ENCODE data around the gene SMTNL1.
A peak's percentile ranks its signal among the peaks of the same experiment; 100 is the strongest.

Gene SMTNL1

GRCh38 chr11:57527056-57527631, 10.3 kb upstream of the SMTNL1 start:
- peak overlapping the region; percentile 12 for H3K9ac ChIP-seq (ENCODE audit: low read depth, low read length, poor library complexity, severe bottlenecking)
- H3K9me2 ChIP-seq (replicated peaks; ENCODE audit: low read depth, low read length), result no peaks in the 10 kb centered on the region
- H3K79me2 ChIP-seq (ENCODE audit: insufficient read depth, low read length), result peaks cover 25% of the 10 kb centered on the region
- H4K20me1 ChIP-seq (ENCODE audit: insufficient read depth, low read length, poor library complexity, severe bottlenecking), result peaks cover 6% of the 10 kb centered on the region
- peak; percentile 100 for TF ChIP-seq CTCF (conservative IDR thresholded peaks at IDR 0.05; ENCODE audit: low read length)
- TF ChIP-seq EZH2phosphoT487 (IDR thresholded peaks at IDR 0.05; ENCODE audit: borderline replicate concordance), result no peak
- no peak overlapping the region for H3K4me3 ChIP-seq (ENCODE audit: low read length, poor library complexity, severe bottlenecking)
- no peaks in the 10 kb centered on the region for H3K36me3 ChIP-seq (ENCODE audit: insufficient read depth, low read length)
- H2AFZ ChIP-seq (ENCODE audit: low read length), result no peak overlapping the region
- H3K9me3 ChIP-seq (ENCODE audit: insufficient read depth, low read depth, low read length), result no peaks in the 10 kb centered on the region
- H3K4me1 ChIP-seq (ENCODE audit: insufficient read depth, low read length, poor library complexity, severe bottlenecking), result peaks cover 34% of the 10 kb centered on the region
- H3K4me2 ChIP-seq (ENCODE audit: low read depth, low read length, poor library complexity, severe bottlenecking), result peak overlapping the region; percentile 14
- no peaks in the 10 kb centered on the region for H3K27me3 ChIP-seq (ENCODE audit: insufficient read depth, low read length, poor library complexity, severe bottlenecking)
- peaks cover 9% of the 10 kb centered on the region; the same call in 1 of the 2 replicates for H3F3A ChIP-seq (ENCODE audit: low read depth)

- Histone ChIP-seq H3K79me2 (ENCODE audit: insufficient read depth, low read length) (peaks cover 25% of the 10 kb centered on the region), H3K4me2 (ENCODE audit: low read depth, low read length, poor library complexity, severe bottlenecking) (peak overlapping the region; percentile 98), H3K36me3 (ENCODE audit: insufficient read depth, low read length) (no peaks in the 10 kb centered on the region), H3K4me1 (ENCODE audit: insufficient read depth, low read length, poor library complexity, severe bottlenecking) (peaks cover 34% of the 10 kb centered on the region), H3F3A (ENCODE audit: low read depth) (peaks cover 9% of the 10 kb centered on the region; the same call in 1 of the 2 replicates), H3K9ac (ENCODE audit: low read depth, low read length, poor library complexity, severe bottlenecking) (peak overlapping the region; percentile 98), H3K9me3 (ENCODE audit: insufficient read depth, low read depth, low read length) (no peaks in the 10 kb centered on the region), H3K9me2 (replicated peaks; ENCODE audit: low read depth, low read length) (no peaks in the 10 kb centered on the region), H2AFZ (ENCODE audit: low read length) (no peak overlapping the region), H4K20me1 (ENCODE audit: insufficient read depth, low read length, poor library complexity, severe bottlenecking) (peaks cover 6% of the 10 kb centered on the region), H3K27me3 (ENCODE audit: insufficient read depth, low read length, poor library complexity, severe bottlenecking) (no peaks in the 10 kb centered on the region), H3K4me3 (ENCODE audit: low read length, poor library complexity, severe bottlenecking) (peak overlapping the region; percentile 100)
- no peak for TF ChIP-seq CTCF (conservative IDR thresholded peaks at IDR 0.05; ENCODE audit: low read length)
- TF ChIP-seq EZH2phosphoT487 (IDR thresholded peaks at IDR 0.05; ENCODE audit: borderline replicate concordance), result no peak
Measured at GRCh38 chr11:57529012-57529411, 8.4 kb upstream of the SMTNL1 start.

- peaks cover 25% of the 10 kb centered on the region for H3K79me2 ChIP-seq (ENCODE audit: insufficient read depth, low read length)
- H3K4me3 ChIP-seq (ENCODE audit: low read length, poor library complexity, severe bottlenecking), result peak overlapping the region; percentile 100
- peaks cover 34% of the 10 kb centered on the region for H3K4me1 ChIP-seq (ENCODE audit: insufficient read depth, low read length, poor library complexity, severe bottlenecking)
- no peaks in the 10 kb centered on the region for H3K9me3 ChIP-seq (ENCODE audit: insufficient read depth, low read depth, low read length)
- H3K9me2 ChIP-seq (replicated peaks; ENCODE audit: low read depth, low read length), result no peaks in the 10 kb centered on the region
- H4K20me1 ChIP-seq (ENCODE audit: insufficient read depth, low read length, poor library complexity, severe bottlenecking), result peaks cover 6% of the 10 kb centered on the region
- no peaks in the 10 kb centered on the region for H3K36me3 ChIP-seq (ENCODE audit: insufficient read depth, low read length)
- H3K9ac ChIP-seq (ENCODE audit: low read depth, low read length, poor library complexity, severe bottlenecking), result peak overlapping the region; percentile 98
- TF ChIP-seq EZH2phosphoT487 (IDR thresholded peaks at IDR 0.05; ENCODE audit: borderline replicate concordance) (no peak), CTCF (conservative IDR thresholded peaks at IDR 0.05; ENCODE audit: low read length) (no peak)
- no peaks in the 10 kb centered on the region for H3K27me3 ChIP-seq (ENCODE audit: insufficient read depth, low read length, poor library complexity, severe bottlenecking)
- peak overlapping the region; percentile 98 for H3K4me2 ChIP-seq (ENCODE audit: low read depth, low read length, poor library complexity, severe bottlenecking)
- peaks cover 9% of the 10 kb centered on the region; the same call in 1 of the 2 replicates for H3F3A ChIP-seq (ENCODE audit: low read depth)
- H2AFZ ChIP-seq (ENCODE audit: low read length), result peak overlapping the region; percentile 66; the same call in 1 of the 2 replicates
Measured at GRCh38 chr11:57530215-57530595, 7.2 kb upstream of the SMTNL1 start.
